K562 (cell line): Measurements from ENCODE around the gene PIBF1. TPM values are rescaled to one million over a fixed set of nuclear protein-coding genes. Genes with fewer than 3 reads are reported as not detected.

Experiments used
- ATAC-seq: fragments of 200-7000 bp; cut with Tn5 transposase; 3 replicates; pipeline ENCODE4 v1.9.1; 2020; ENCODE audit warnings: moderate library complexity
- BruUV-seq: library from RNA; stranded (reverse); fragments of 400-500 nt; replicated peaks from 2 replicates; lab custom pipeline; 2021; lab: Mats Ljungman, UMichigan
- CTCF ChIA-PET: fragments of 300-600 bp; formaldehyde crosslinking; extraction: SDS; loops from one replicate; lab custom pipeline; 2021; ENCODE audit warnings: low intra/inter-chr PET ratio; lab: Yijun Ruan, JAX
- POLR2A ChIA-PET: fragments of 300-600, 350-650 bp; sonication (Branson Sonifier 250); formaldehyde crosslinking; extraction: SDS; loops from one replicate; lab custom pipeline; 2021; ENCODE audit warnings: antibody characterized with exemption, inconsistent platforms; lab: Yijun Ruan, JAX
- DNase-seq, 4 experiments: peaks; one replicate each; pipeline versions ENCODE4 v3.0.0 to v3.0.0-alpha.2; 2011 to 2018; ENCODE audit warnings: low spot score in 3 of 4, mixed read lengths in 3 of 4; ENCODE audit errors: extremely low read depth in 1 of 4
- FAIRE-seq: peaks from 2 replicates; lab custom pipeline; 2011; peaks lifted over from hg19 to GRCh38; lab: Jason Lieb, UNC
- H2AFZ ChIP-seq: 2 replicates; pipeline ENCODE4 v1.6.0; 2011; ENCODE audit warnings: low read depth, low read length, control low read depth, inconsistent platforms
- H3K27ac ChIP-seq: fragments of 200-600 bp; 3 replicates; pipeline ENCODE4 v1.8.0; 2011; ENCODE audit warnings: low read depth, mild to moderate bottlenecking, control low read depth, inconsistent platforms, low read length, moderate library complexity, mixed read lengths; ENCODE audit errors: extremely low read depth
- H3K27me3 ChIP-seq, 2 experiments: fragments of 300-600 bp in 1 of 2; 2 replicates in 1 of 2; 3 replicates in 1 of 2; pipeline versions ENCODE4 v1.6.0 to v1.8.0; 2011; ENCODE audit warnings: inconsistent platforms in 2 of 2, low read length in 2 of 2, mild to moderate bottlenecking in 1 of 2, mixed read lengths in 1 of 2, moderate library complexity in 1 of 2; ENCODE audit not compliant: control insufficient read depth in 2 of 2, insufficient read depth in 2 of 2
- H3K36me3 ChIP-seq: fragments of 300-600 bp; 3 replicates; pipeline ENCODE4 v1.8.0; 2011; ENCODE audit warnings: mild to moderate bottlenecking, low read length, inconsistent platforms; ENCODE audit not compliant: control insufficient read depth, insufficient read depth
- H3K4me1 ChIP-seq, 2 experiments: fragments of 200-600 bp in 1 of 2; replicated peaks in 1 of 2; 2 replicates in 1 of 2; 3 replicates in 1 of 2; pipeline versions ENCODE4 v1.5.1 to v1.8.0; 2011; ENCODE audit warnings: inconsistent platforms in 2 of 2, low read length in 2 of 2, mild to moderate bottlenecking in 1 of 2, mixed read lengths in 1 of 2, moderate library complexity in 1 of 2; ENCODE audit not compliant: control insufficient read depth in 2 of 2, insufficient read depth in 2 of 2
- H3K4me2 ChIP-seq: 2 replicates; pipeline ENCODE4 v1.6.1; 2011; ENCODE audit warnings: low read length, control low read depth, inconsistent platforms, mixed read lengths; ENCODE audit not compliant: insufficient read depth
- H3K4me3 ChIP-seq: fragments of 200-600 bp; sonication (generic), shearing (Covaris generic); 2 replicates; pipeline ENCODE4 v1.5.1; 2016; ENCODE audit warnings: control low read depth, inconsistent platforms
- H3K79me2 ChIP-seq: fragments of 200-600 bp; 3 replicates; pipeline ENCODE4 v1.8.0; 2011; ENCODE audit warnings: low read length, inconsistent platforms; ENCODE audit not compliant: control insufficient read depth, insufficient read depth
- H3K9ac ChIP-seq, 2 experiments: 2 replicates each; pipeline versions ENCODE4 v1.6.0 to v1.6.1; 2011; ENCODE audit warnings: low read depth in 2 of 2, low read length in 2 of 2, control low read depth in 1 of 2, inconsistent platforms in 1 of 2, mild to moderate bottlenecking in 1 of 2, mixed read lengths in 1 of 2; ENCODE audit not compliant: insufficient read depth in 1 of 2
- H3K9me1 ChIP-seq: one replicate; pipeline ENCODE4 v1.6.0; 2011; ENCODE audit warnings: inconsistent platforms, mild to moderate bottlenecking, low read length, moderate library complexity; ENCODE audit not compliant: control insufficient read depth, insufficient read depth
- H3K9me3 ChIP-seq: replicated peaks from 2 replicates; pipeline ENCODE4 v1.5.1; 2011; ENCODE audit warnings: low read depth, low read length, inconsistent platforms; ENCODE audit not compliant: control insufficient read depth, insufficient read depth
- H4K20me1 ChIP-seq: replicated peaks from 2 replicates; pipeline ENCODE4 v1.6.1; 2011; ENCODE audit warnings: low read length, inconsistent platforms, mixed read lengths; ENCODE audit not compliant: control insufficient read depth, insufficient read depth
- CEBPG ChIP-seq, 3 experiments: fragments of 200-800 bp in 1 of 3; sonication (Bioruptor generic) in 1 of 3; sonication (generic) in 1 of 3; formaldehyde crosslinking in 1 of 3; IDR thresholded peaks in 2 of 3; conservative IDR thresholded peaks in 1 of 3; 2 replicates each; pipeline versions ENCODE4 v1.6.1 to v1.8.0; 2016 to 2022; ENCODE audit warnings: missing compliant biosample characterization in 2 of 3, missing genetic modification characterization in 2 of 3, mild to moderate bottlenecking in 1 of 3, missing genetic modification reagents in 1 of 3
- CREM ChIP-seq: IDR thresholded peaks from 2 replicates; pipeline ENCODE4 v1.6.1; 2014; ENCODE audit warnings: antibody characterized with exemption, low read depth
- EHMT2 ChIP-seq: fragments of 450-650 bp; IDR thresholded peaks from 2 replicates; pipeline ENCODE4 v1.6.1; 2018; ENCODE audit warnings: antibody characterized with exemption
- FOXJ3 ChIP-seq: sonication (generic); formaldehyde crosslinking; IDR thresholded peaks from 2 replicates; pipeline ENCODE4 v1.4.0; 2020; ENCODE audit warnings: mild to moderate bottlenecking, missing genetic modification reagents
- HNRNPH1 ChIP-seq: fragments of 200-400 bp; formaldehyde crosslinking; optimal IDR thresholded peaks from 2 replicates; pipeline ENCODE3; 2017; ENCODE audit warnings: low read depth, mild to moderate bottlenecking, low read length, moderate library complexity
- SIN3B ChIP-seq: fragments of 450-650 bp; IDR thresholded peaks from 2 replicates; pipeline ENCODE4 v1.6.1; 2017; ENCODE audit warnings: low read depth, mild to moderate bottlenecking, moderate library complexity
- ZSCAN29 ChIP-seq: fragments of 450-650 bp; IDR thresholded peaks from 2 replicates; pipeline ENCODE4 v1.6.1; 2017
- WGBS: fragments of 100-300 bp; shearing (Covaris generic); methylation state at CpG from one replicate; pipeline ENCODE4 v1.1.6; 2016; ENCODE audit warnings: low coverage, mixed read lengths; ENCODE audit not compliant: insufficient coverage; ENCODE audit errors: missing lambda C conversion rate; 5-methylcytosine and 5-hydroxymethylcytosine counted together
- in situ Hi-C: fragments of 300-500 bp; cut with MboI; formaldehyde crosslinking; loops from 4 replicates; pipeline ENCODE4 v1.15.0; 2018; ENCODE audit warnings: inconsistent platforms, mixed read lengths
- intact Hi-C: fragments of 100-400 bp; cut with micrococcal nuclease; formaldehyde crosslinking; loops from 2 replicates; pipeline ENCODE4 v1.14.2; 2022
- polyA plus RNA-seq, 8 experiments: library from polyadenylated mRNA; depleted of rRNA in 4 of 8; stranded (reverse) in 5 of 8; unstranded in 3 of 8; fragments of >200 nt; fragmentation: Nextera tagmentation in 2 of 8; fragmentation: Illumina TruSeq in 1 of 8; extraction: Ambion mirVana in 2 of 8; extraction: Trizol in 1 of 8; gene quantifications; 2 replicates each; pipeline versions ENCODE4 v1.2.1 to v1.2.3, GENCODE V29; 2011 to 2014; ENCODE audit warnings: inconsistent platforms in 1 of 8, missing spikeins in 1 of 8
- total RNA-seq, 7 experiments: library from RNA; depleted of rRNA in 6 of 7; stranded (reverse); fragments of >200 nt in 6 of 7; fragmentation: Illumina TruSeq in 2 of 7; extraction: Trizol in 2 of 7; gene quantifications; 2 replicates each; pipeline versions ENCODE4 v1.2.1 to v1.2.3, GENCODE V29; 2011 to 2021; ENCODE audit warnings: low replicate concordance in 1 of 7

Gene PIBF1
- total and polyA plus RNA-seq, 9 of the 15 experiments (the other 6 are each of a cell fraction or from before 2014, with no cell fraction given) = 9.1 to 28.8 (median 14.7) TPM

GRCh38 chr13:72868229-72868628, 86.3 kb downstream of the PIBF1 start (continued):
- no peak for TF ChIP-seq HNRNPH1

GRCh38 chr13:72875233-72875632, 93.3 kb downstream of the PIBF1 start:
- 81% methylated on average over 2 of the region's 2 CpGs for WGBS
- POLR2A ChIA-PET = no interaction called here
- no peaks in the 10 kb centered on the region for H3K79me2 ChIP-seq
- no peaks in the 10 kb centered on the region for H3K27me3 ChIP-seq
- H3K36me3 ChIP-seq = no peaks in the 10 kb centered on the region
- no peaks in the 10 kb centered on the region for H4K20me1 ChIP-seq
- no peaks in the 10 kb centered on the region for H3K9me3 ChIP-seq
- H3K4me1 ChIP-seq = no peaks in the 10 kb centered on the region
- CTCF ChIA-PET = no interaction called here
- no peak overlapping the region for H3K4me3 ChIP-seq
- H3K9me1 ChIP-seq = no peaks in the 10 kb centered on the region
- FAIRE-seq (no peak), DNase-seq (no peak), ATAC-seq (no peak)
- intact Hi-C loops (no loop called here), in situ Hi-C loops (no loop called here)
- BruUV-seq = no TSS peak
- H2AFZ ChIP-seq = no peak overlapping the region
- H3K27ac ChIP-seq = no peak overlapping the region
- no peak overlapping the region for H3K4me2 ChIP-seq
- TF ChIP-seq EHMT2 (no peak), FOXJ3 (CRISPR knock-in tag) (no peak), SIN3B (no peak), CREM (no peak), ZSCAN29 (no peak), CEBPG (CRISPR knock-in tag; IDR thresholded peaks at IDR 0.05) (no peak), CEBPG (tag; conservative IDR thresholded peaks at IDR 0.05 in 1 of 2, IDR thresholded peaks at IDR 0.05 in 1 of 2) (no peak)
- H3K9ac ChIP-seq = no peak overlapping the region
